GM19043 (cell line): ENCODE results near the gene FARS2.
"Not testable (repeated sequence)": the region's sequence is repeated elsewhere in the genome, so short reads cannot be mapped to it uniquely, and the experiment has no call there.

Source experiments
- ATAC-seq: cut with Tn5 transposase; IDR thresholded peaks from one replicate; pipeline ENCODE4 v1.9.1; 2021; ENCODE audit warnings: low read depth; ENCODE audit not compliant: unreplicated experiment

FARS2 gene

GRCh38 chr6:5806406-5806805, 545.1 kb downstream of the FARS2 start:
- not testable (repeated sequence) for ATAC-seq

- ATAC-seq = no peak
These were observed 548.1 kb downstream of the FARS2 start for GRCh38 chr6:5809450-5809849.

DNA sequence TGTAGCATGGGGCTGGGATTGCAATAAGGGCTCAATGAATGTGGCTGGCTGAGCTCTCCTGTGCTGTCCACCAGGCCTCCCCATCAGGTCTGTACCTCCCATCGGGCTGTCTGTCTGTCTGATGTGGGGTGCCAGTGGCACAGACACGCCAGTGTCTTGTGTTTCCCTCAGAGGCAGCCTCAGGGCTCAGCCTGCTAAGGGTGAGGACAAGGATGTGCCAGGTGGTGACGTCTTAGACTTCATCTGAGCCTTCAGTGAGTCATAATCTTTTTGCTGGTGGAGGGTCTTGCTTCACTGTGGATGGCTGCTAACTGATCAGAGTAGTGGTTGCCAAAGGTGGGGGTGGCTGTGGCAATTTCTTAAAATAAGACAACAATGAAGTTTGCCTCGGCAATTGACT, 550.7 kb downstream of the FARS2 start:
- ATAC-seq = no peak

- peak; percentile 57 for ATAC-seq
These were observed 552.3 kb downstream of the FARS2 start for GRCh38 chr6:5813625-5814027.

- peak; percentile 23 for ATAC-seq
These were observed 552.8 kb downstream of the FARS2 start for GRCh38 chr6:5814116-5814515.

DNA sequence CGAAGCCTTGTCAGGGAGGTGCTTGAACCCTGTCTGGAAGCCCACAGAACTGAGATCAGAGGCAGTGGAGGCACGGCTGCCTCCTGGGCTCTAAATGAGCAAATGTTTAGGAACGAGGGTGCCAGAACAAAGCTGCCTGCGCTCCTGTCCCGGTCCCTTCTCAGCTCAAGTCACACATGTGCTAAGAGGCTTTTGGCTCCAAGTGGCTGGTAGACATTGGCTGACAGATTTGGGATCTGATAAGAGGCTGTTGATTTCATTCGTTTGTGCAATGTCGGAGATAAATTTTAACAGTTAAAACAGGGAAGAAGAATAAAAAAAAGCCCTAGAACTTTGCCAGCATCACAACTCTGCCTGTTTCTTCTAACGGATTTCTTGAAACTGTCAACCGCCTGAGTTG, 553.6 kb downstream of the FARS2 start:
- no peak for ATAC-seq

- no peak for ATAC-seq
These were observed 556.6 kb downstream of the FARS2 start for GRCh38 chr6:5817869-5818268.

DNA sequence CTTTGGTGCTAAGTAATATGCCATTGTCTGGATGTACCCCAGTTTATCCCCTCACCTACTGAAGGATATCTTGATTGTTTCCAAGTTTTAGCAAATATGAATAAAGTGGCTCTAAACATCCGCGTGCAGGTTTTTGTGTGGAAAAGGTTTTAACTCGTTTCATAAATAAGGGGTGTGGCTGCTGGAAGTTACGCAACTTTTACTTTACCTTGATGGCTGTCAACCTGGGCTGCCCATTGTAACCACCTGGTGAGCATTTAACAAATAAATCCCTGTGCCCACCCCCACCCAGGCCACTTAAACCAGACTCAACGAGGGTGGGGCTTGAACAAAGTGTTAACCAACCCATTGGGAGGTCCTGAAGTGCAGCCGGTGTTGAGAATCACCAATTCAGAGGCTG, 557.6 kb downstream of the FARS2 start:
- ATAC-seq = no peak
